GM23338 (cell line): ENCODE measurements around the gene DCP2. TPM values are rescaled to one million over a fixed set of nuclear protein-coding genes. Genes with fewer than 3 reads are reported as not detected.

ENCODE experiments used
- ATAC-seq: fragments of 200-7000 bp; cut with Tn5 transposase; 3 replicates; pipeline ENCODE4 v1.9.1; 2020
- DNase-seq: peaks from one replicate; pipeline ENCODE4 v3.0.0-alpha.2; 2015; ENCODE audit warnings: low spot score
- H2AFZ ChIP-seq: fragments of 200-600 bp; sonication (generic); 2 replicates; pipeline ENCODE4 v1.8.0; 2016; ENCODE audit warnings: antibody characterized with exemption, mild to moderate bottlenecking, moderate library complexity
- H3F3A ChIP-seq: fragments of 200-600 bp; sonication (generic); replicated peaks from 2 replicates; pipeline ENCODE4 v1.8.0; 2017; ENCODE audit warnings: antibody characterized with exemption, mixed run types, low read depth
- H3K27ac ChIP-seq: fragments of 200-600 bp; sonication (generic); 2 replicates; pipeline ENCODE4 v1.6.1; 2016; ENCODE audit warnings: low read depth
- H3K27me3 ChIP-seq: fragments of 200-600 bp; sonication (generic); 2 replicates; pipeline ENCODE4 v1.8.0; 2016; ENCODE audit warnings: mild to moderate bottlenecking, mixed run types, moderate library complexity; ENCODE audit not compliant: insufficient read depth
- H3K36me3 ChIP-seq: fragments of 200-600 bp; sonication (generic); 2 replicates; pipeline ENCODE4 v1.8.0; 2016; ENCODE audit warnings: mild to moderate bottlenecking; ENCODE audit not compliant: insufficient read depth
- H3K4me1 ChIP-seq: fragments of 200-600 bp; sonication (generic); 2 replicates; pipeline ENCODE4 v1.8.0; 2016; ENCODE audit warnings: mild to moderate bottlenecking, moderate library complexity; ENCODE audit not compliant: insufficient read depth
- H3K4me2 ChIP-seq: fragments of 200-600 bp; sonication (generic); 2 replicates; pipeline ENCODE4 v1.7.1; 2017; ENCODE audit warnings: mixed run types
- H3K4me3 ChIP-seq: fragments of 200-600 bp; sonication (generic); 2 replicates; pipeline ENCODE4 v1.6.1; 2016; ENCODE audit warnings: mixed run types
- H3K79me2 ChIP-seq: fragments of 200-600 bp; sonication (generic); replicated peaks from 2 replicates; pipeline ENCODE4 v1.8.0; 2017; ENCODE audit warnings: mild to moderate bottlenecking; ENCODE audit not compliant: insufficient read depth
- H3K9me2 ChIP-seq: fragments of 200-600 bp; sonication (generic); 2 replicates; pipeline ENCODE4 v1.8.0; 2017; ENCODE audit not compliant: insufficient read depth
- H4K20me1 ChIP-seq: fragments of 200-600 bp; sonication (generic); replicated peaks from 2 replicates; pipeline ENCODE4 v1.8.0; 2017; ENCODE audit warnings: mild to moderate bottlenecking; ENCODE audit not compliant: insufficient read depth
- H3K27ac Mint-ChIP-seq: 2 replicates; pipeline ENCODE4 v1.8.0; 2020; ENCODE audit warnings: inconsistent platforms, mild to moderate bottlenecking, moderate library complexity, mixed read lengths
- H3K27me3 Mint-ChIP-seq: 3 replicates; pipeline ENCODE4 v1.8.0; 2022; ENCODE audit warnings: low read depth, mild to moderate bottlenecking, moderate library complexity, mixed read lengths, inconsistent platforms; ENCODE audit not compliant: insufficient read depth, poor library complexity
- H3K36me3 Mint-ChIP-seq: 3 replicates; pipeline ENCODE4 v1.8.0; 2021; ENCODE audit warnings: low read depth, mild to moderate bottlenecking, inconsistent platforms, moderate library complexity, mixed read lengths
- H3K4me1 Mint-ChIP-seq: 3 replicates; pipeline ENCODE4 v1.8.0; 2020; ENCODE audit warnings: mild to moderate bottlenecking, inconsistent platforms, mixed read lengths
- H3K4me3 Mint-ChIP-seq: 3 replicates; pipeline ENCODE4 v1.8.0; 2021; ENCODE audit warnings: moderate library complexity, mild to moderate bottlenecking, inconsistent platforms, mixed read lengths
- H3K9me3 Mint-ChIP-seq: 3 replicates; pipeline ENCODE4 v1.8.0; 2020; ENCODE audit warnings: moderate library complexity, mild to moderate bottlenecking, inconsistent platforms, mixed read lengths
- CREB1 ChIP-seq: fragments of 250-450 bp; sonication (Bioruptor Pico); IDR thresholded peaks from 2 replicates; pipeline ENCODE4 v1.5.0; 2020; ENCODE audit warnings: low read depth, mild to moderate bottlenecking, moderate library complexity
- EZH2 ChIP-seq: fragments of 200-600 bp; sonication (generic); IDR thresholded peaks from one replicate; pipeline ENCODE4 v1.8.0; 2017; ENCODE audit warnings: antibody characterized with exemption, mild to moderate bottlenecking, low read depth; ENCODE audit not compliant: unreplicated experiment
- EZH2phosphoT487 ChIP-seq: fragments of 200-600 bp; sonication (generic); IDR thresholded peaks from one replicate; pipeline ENCODE4 v1.8.1; 2018; ENCODE audit warnings: antibody characterized with exemption; ENCODE audit not compliant: unreplicated experiment
- JUNB ChIP-seq: IDR thresholded peaks from one replicate; pipeline ENCODE4 v1.6.1; 2016; ENCODE audit warnings: antibody characterized with exemption; ENCODE audit not compliant: unreplicated experiment
- NANOG ChIP-seq: IDR thresholded peaks from 2 replicates; pipeline ENCODE4 v1.6.1; 2016; ENCODE audit warnings: antibody characterized with exemption, borderline replicate concordance
- POLR2AphosphoS5 ChIP-seq: IDR thresholded peaks from 2 replicates; pipeline ENCODE4 v1.6.1; 2016; ENCODE audit warnings: antibody characterized with exemption, low read depth
- STAT1 ChIP-seq: IDR thresholded peaks from one replicate; pipeline ENCODE4 v1.6.1; 2016; ENCODE audit warnings: antibody characterized with exemption; ENCODE audit not compliant: unreplicated experiment
- ZNF114 ChIP-seq: fragments of 250-450 bp; sonication (Bioruptor Pico); IDR thresholded peaks from 2 replicates; pipeline ENCODE4 v1.5.0; 2020; ENCODE audit warnings: mild to moderate bottlenecking, moderate library complexity
- ZNF331 ChIP-seq: fragments of 250-450 bp; sonication (Bioruptor Pico); IDR thresholded peaks from 2 replicates; pipeline ENCODE4 v1.5.0; 2020; ENCODE audit warnings: low read depth, mild to moderate bottlenecking, moderate library complexity
- polyA plus RNA-seq: library from polyadenylated mRNA; unstranded; fragments of >200 nt; fragmentation: Nextera tagmentation; extraction: Ambion mirVana; gene quantifications from 2 replicates; pipeline ENCODE4 v1.2.1, GENCODE V29; 2016
- total RNA-seq: library from RNA; depleted of rRNA; stranded (reverse); fragments of >200 nt; shearing (Covaris generic); gene quantifications from 2 replicates; pipeline ENCODE4 v1.2.3, GENCODE V29; 2014
- TF ChIP-seq, protein P1 (sequence below), 2 experiments: fragments of 200-600 bp in 1 of 2; sonication (generic) in 1 of 2; conservative IDR thresholded peaks; 2 replicates each; pipeline versions ENCODE4 v1.5.1 to v1.6.1; 2016 to 2017; ENCODE audit warnings: antibody characterized with exemption in 2 of 2, low read depth in 2 of 2, mild to moderate bottlenecking in 2 of 2, moderate library complexity in 1 of 2
- TF ChIP-seq, protein P2 (sequence below): IDR thresholded peaks from 2 replicates; pipeline ENCODE4 v1.6.1; 2016; ENCODE audit warnings: antibody characterized with exemption
- TF ChIP-seq, protein P3 (sequence below): IDR thresholded peaks from one replicate; pipeline ENCODE4 v1.6.1; 2018; ENCODE audit warnings: antibody characterized with exemption; ENCODE audit not compliant: unreplicated experiment

DCP2 gene
- total and polyA plus RNA-seq, 2 experiments from 2014 or later: 96.6 to 165 TPM

DNA sequence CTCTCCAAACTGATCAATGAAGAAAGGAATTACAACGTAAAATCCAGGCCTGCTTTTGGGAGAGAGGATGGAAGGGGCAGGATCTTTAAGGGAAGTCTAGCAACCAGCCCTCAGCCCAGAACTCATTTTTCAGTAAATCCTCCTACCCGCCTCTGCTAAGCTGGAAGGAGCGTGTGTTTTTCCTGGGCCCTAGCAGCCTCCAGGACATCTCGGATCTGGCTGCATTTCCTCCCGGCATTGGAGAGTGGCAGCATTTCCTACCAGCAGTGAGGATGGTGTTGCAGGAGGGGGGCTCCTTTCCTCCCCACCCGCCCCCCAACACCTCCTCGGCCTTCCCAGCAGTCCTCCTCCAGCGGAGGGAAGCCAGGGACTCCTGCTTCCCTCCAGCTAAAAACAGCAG is 54.5 kb downstream of the DCP2 start:
- peaks cover 50% of the 10 kb centered on the region for H3K4me1 Mint-ChIP-seq
- TF ChIP-seq NANOG (no peak), ZNF114 (CRISPR knock-in tag) (no peak)
- TF ChIP-seq, protein P1, sequence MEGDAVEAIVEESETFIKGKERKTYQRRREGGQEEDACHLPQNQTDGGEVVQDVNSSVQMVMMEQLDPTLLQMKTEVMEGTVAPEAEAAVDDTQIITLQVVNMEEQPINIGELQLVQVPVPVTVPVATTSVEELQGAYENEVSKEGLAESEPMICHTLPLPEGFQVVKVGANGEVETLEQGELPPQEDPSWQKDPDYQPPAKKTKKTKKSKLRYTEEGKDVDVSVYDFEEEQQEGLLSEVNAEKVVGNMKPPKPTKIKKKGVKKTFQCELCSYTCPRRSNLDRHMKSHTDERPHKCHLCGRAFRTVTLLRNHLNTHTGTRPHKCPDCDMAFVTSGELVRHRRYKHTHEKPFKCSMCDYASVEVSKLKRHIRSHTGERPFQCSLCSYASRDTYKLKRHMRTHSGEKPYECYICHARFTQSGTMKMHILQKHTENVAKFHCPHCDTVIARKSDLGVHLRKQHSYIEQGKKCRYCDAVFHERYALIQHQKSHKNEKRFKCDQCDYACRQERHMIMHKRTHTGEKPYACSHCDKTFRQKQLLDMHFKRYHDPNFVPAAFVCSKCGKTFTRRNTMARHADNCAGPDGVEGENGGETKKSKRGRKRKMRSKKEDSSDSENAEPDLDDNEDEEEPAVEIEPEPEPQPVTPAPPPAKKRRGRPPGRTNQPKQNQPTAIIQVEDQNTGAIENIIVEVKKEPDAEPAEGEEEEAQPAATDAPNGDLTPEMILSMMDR (conservative IDR thresholded peaks at IDR 0.05; ENCODE audit: low read depth in 2 of 2): peak in 1 of 2 experiments; percentile 16; a peak in 1 of 4 replicates

DNA sequence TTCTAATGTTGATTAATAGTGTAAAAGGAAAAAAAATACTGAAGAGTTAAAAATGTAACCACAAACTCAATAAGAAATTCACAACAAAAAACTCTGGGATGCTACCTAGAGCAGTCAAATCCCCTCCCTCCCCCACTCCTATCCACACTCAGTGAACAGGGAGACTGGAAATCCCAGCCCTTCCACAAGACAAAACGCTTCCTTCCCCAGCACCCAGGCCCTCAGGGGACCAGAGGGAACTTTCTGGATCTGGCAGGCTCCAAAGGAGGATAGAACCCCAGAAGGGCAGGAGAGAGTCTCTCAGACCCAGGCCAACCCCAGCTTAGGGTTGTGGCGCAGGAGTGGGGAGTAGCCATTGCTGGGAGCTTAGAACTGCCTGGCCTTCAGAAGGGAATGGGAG is 55.0 kb downstream of the DCP2 start:
- Mint-ChIP-seq H3K36me3 (peaks cover 31% of the 10 kb centered on the region), H3K9me3 (no peaks in the 10 kb centered on the region), H3K4me3 (no peak overlapping the region), H3K4me1 (peaks cover 54% of the 10 kb centered on the region), H3K27ac (peak overlapping the region; percentile 92), H3K27me3 (peaks cover 12% of the 10 kb centered on the region)
- H3K9me2 ChIP-seq: peaks cover 3% of the 10 kb centered on the region; the same call in 1 of the 2 replicates
- H3K27me3 ChIP-seq: no peaks in the 10 kb centered on the region
- no peaks in the 10 kb centered on the region; the same call in 1 of the 2 replicates for H4K20me1 ChIP-seq
- ATAC-seq (peak; percentile 63), DNase-seq (peak; percentile 52)
- no peaks in the 10 kb centered on the region for H3K36me3 ChIP-seq
- H3K4me1 ChIP-seq: peaks cover 26% of the 10 kb centered on the region
- H2AFZ ChIP-seq: no peak overlapping the region
- H3K79me2 ChIP-seq: no peaks in the 10 kb centered on the region; the same call in 1 of the 2 replicates
- no peak overlapping the region for H3K4me3 ChIP-seq
- H3F3A ChIP-seq: no peaks in the 10 kb centered on the region
- H3K4me2 ChIP-seq: 0 out of 2 replicates have a peak overlapping the region, but pooled peaks have one; percentile 42
- peak overlapping the region; percentile 89; the same call in 1 of the 2 replicates for H3K27ac ChIP-seq
- TF ChIP-seq ZNF114 (CRISPR knock-in tag): no peak
- TF ChIP-seq JUNB: no peak
- no peak for TF ChIP-seq EZH2
- no peak for TF ChIP-seq EZH2phosphoT487
- TF ChIP-seq CREB1 (CRISPR knock-in tag): no peak
- no peak for TF ChIP-seq POLR2AphosphoS5
- TF ChIP-seq ZNF331: no peak
- TF ChIP-seq STAT1: no peak
- TF ChIP-seq, protein P2, sequence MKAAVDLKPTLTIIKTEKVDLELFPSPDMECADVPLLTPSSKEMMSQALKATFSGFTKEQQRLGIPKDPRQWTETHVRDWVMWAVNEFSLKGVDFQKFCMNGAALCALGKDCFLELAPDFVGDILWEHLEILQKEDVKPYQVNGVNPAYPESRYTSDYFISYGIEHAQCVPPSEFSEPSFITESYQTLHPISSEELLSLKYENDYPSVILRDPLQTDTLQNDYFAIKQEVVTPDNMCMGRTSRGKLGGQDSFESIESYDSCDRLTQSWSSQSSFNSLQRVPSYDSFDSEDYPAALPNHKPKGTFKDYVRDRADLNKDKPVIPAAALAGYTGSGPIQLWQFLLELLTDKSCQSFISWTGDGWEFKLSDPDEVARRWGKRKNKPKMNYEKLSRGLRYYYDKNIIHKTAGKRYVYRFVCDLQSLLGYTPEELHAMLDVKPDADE: no peak
- TF ChIP-seq, protein P3, sequence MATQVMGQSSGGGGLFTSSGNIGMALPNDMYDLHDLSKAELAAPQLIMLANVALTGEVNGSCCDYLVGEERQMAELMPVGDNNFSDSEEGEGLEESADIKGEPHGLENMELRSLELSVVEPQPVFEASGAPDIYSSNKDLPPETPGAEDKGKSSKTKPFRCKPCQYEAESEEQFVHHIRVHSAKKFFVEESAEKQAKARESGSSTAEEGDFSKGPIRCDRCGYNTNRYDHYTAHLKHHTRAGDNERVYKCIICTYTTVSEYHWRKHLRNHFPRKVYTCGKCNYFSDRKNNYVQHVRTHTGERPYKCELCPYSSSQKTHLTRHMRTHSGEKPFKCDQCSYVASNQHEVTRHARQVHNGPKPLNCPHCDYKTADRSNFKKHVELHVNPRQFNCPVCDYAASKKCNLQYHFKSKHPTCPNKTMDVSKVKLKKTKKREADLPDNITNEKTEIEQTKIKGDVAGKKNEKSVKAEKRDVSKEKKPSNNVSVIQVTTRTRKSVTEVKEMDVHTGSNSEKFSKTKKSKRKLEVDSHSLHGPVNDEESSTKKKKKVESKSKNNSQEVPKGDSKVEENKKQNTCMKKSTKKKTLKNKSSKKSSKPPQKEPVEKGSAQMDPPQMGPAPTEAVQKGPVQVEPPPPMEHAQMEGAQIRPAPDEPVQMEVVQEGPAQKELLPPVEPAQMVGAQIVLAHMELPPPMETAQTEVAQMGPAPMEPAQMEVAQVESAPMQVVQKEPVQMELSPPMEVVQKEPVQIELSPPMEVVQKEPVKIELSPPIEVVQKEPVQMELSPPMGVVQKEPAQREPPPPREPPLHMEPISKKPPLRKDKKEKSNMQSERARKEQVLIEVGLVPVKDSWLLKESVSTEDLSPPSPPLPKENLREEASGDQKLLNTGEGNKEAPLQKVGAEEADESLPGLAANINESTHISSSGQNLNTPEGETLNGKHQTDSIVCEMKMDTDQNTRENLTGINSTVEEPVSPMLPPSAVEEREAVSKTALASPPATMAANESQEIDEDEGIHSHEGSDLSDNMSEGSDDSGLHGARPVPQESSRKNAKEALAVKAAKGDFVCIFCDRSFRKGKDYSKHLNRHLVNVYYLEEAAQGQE: no peak
- no peak for TF ChIP-seq NANOG
- TF ChIP-seq, protein P1 (conservative IDR thresholded peaks at IDR 0.05; ENCODE audit: low read depth in 2 of 2): no peak

More for the DNA sequence above, 54.5 kb downstream of the DCP2 start:
- peak overlapping the region; percentile 28 for H3K27ac Mint-ChIP-seq
- ATAC-seq (peak; percentile 50), DNase-seq (peak; percentile 35)
- H3K4me2 ChIP-seq: peak overlapping the region; percentile 42; the same call in 1 of the 2 replicates
- no peak overlapping the region for H2AFZ ChIP-seq
- no peaks in the 10 kb centered on the region for H3K27me3 ChIP-seq
- no peak overlapping the region for H3K4me3 Mint-ChIP-seq
- H3K79me2 ChIP-seq: no peaks in the 10 kb centered on the region; the same call in 1 of the 2 replicates
- peaks cover 3% of the 10 kb centered on the region; the same call in 1 of the 2 replicates for H3K9me2 ChIP-seq
- H3K9me3 Mint-ChIP-seq: no peaks in the 10 kb centered on the region
- no peaks in the 10 kb centered on the region for H3F3A ChIP-seq
- peaks cover 12% of the 10 kb centered on the region for H3K27me3 Mint-ChIP-seq
- H3K27ac ChIP-seq: peak overlapping the region; percentile 89; the same call in 1 of the 2 replicates
- no peaks in the 10 kb centered on the region; the same call in 1 of the 2 replicates for H4K20me1 ChIP-seq
- peaks cover 36% of the 10 kb centered on the region for H3K36me3 Mint-ChIP-seq
- H3K36me3 ChIP-seq: no peaks in the 10 kb centered on the region
- peaks cover 25% of the 10 kb centered on the region for H3K4me1 ChIP-seq
- H3K4me3 ChIP-seq: no peak overlapping the region
